Loucy (cell line): ENCODE measurements around the gene PRPSAP2.
A peak's percentile ranks its signal among the peaks of the same experiment; 100 is the strongest.

Experiments
- H2AFZ ChIP-seq: fragments of 200-600 bp; sonication (generic); 2 replicates; pipeline ENCODE4 v1.6.0; 2016; ENCODE audit warnings: antibody characterized with exemption, mild to moderate bottlenecking, low read length, moderate library complexity
- H3F3A ChIP-seq: fragments of 200-600 bp; 2 replicates; pipeline ENCODE4 v1.6.0; 2016; ENCODE audit warnings: antibody characterized with exemption, low read depth, mild to moderate bottlenecking
- H3K27me3 ChIP-seq: fragments of 200-600 bp; sonication (generic); 2 replicates; pipeline ENCODE4 v1.6.1; 2014; ENCODE audit warnings: low read length, mild to moderate bottlenecking; ENCODE audit not compliant: insufficient read depth, poor library complexity, severe bottlenecking
- H3K36me3 ChIP-seq: fragments of 200-600 bp; sonication (generic); 2 replicates; pipeline ENCODE4 v1.6.1; 2016; ENCODE audit warnings: low read length; ENCODE audit not compliant: insufficient read depth
- H3K4me1 ChIP-seq: fragments of 200-600 bp; sonication (generic); 2 replicates; pipeline ENCODE4 v1.5.1; 2014; ENCODE audit warnings: low read length, mild to moderate bottlenecking; ENCODE audit not compliant: insufficient read depth, poor library complexity, severe bottlenecking
- H3K4me2 ChIP-seq: fragments of 200-600 bp; sonication (generic); 2 replicates; pipeline ENCODE4 v1.6.0; 2014; ENCODE audit warnings: antibody characterized with exemption, low read length, low read depth, mild to moderate bottlenecking; ENCODE audit not compliant: poor library complexity, severe bottlenecking
- H3K4me3 ChIP-seq: fragments of 200-600 bp; sonication (generic); 2 replicates; pipeline ENCODE4 v1.5.1; 2014; ENCODE audit warnings: low read length, mild to moderate bottlenecking, mixed read lengths; ENCODE audit not compliant: poor library complexity, severe bottlenecking
- H3K79me2 ChIP-seq: fragments of 200-600 bp; sonication (generic); 2 replicates; pipeline ENCODE4 v1.6.1; 2014; ENCODE audit warnings: low read length; ENCODE audit not compliant: insufficient read depth
- H3K9ac ChIP-seq: fragments of 200-600 bp; sonication (generic); 2 replicates; pipeline ENCODE4 v1.6.0; 2014; ENCODE audit warnings: mild to moderate bottlenecking, low read depth, low read length, moderate library complexity; ENCODE audit not compliant: poor library complexity, severe bottlenecking
- H3K9me2 ChIP-seq: fragments of 200-600 bp; sonication (generic); replicated peaks from 2 replicates; pipeline ENCODE4 v1.6.1; 2016; ENCODE audit warnings: low read depth, low read length, mixed read lengths
- H3K9me3 ChIP-seq: fragments of 200-600 bp; sonication (generic); 2 replicates; pipeline ENCODE4 v1.6.1; 2014; ENCODE audit warnings: mild to moderate bottlenecking, antibody characterized with exemption, low read length, low read depth; ENCODE audit not compliant: insufficient read depth
- H4K20me1 ChIP-seq: fragments of 200-600 bp; sonication (generic); 2 replicates; pipeline ENCODE4 v1.6.0; 2014; ENCODE audit warnings: antibody characterized with exemption, low read length, mild to moderate bottlenecking; ENCODE audit not compliant: insufficient read depth, poor library complexity, severe bottlenecking
- CTCF ChIP-seq: fragments of 200-600 bp; sonication (generic); conservative IDR thresholded peaks from 2 replicates; pipeline ENCODE4 v1.5.1; 2014; ENCODE audit warnings: mild to moderate bottlenecking, antibody characterized with exemption, low read length
- EZH2phosphoT487 ChIP-seq: fragments of 200-600 bp; IDR thresholded peaks from 2 replicates; pipeline ENCODE4 v1.6.1; 2018; ENCODE audit warnings: antibody characterized with exemption, mild to moderate bottlenecking, moderate library complexity, borderline replicate concordance

PRPSAP2 gene

GRCh38 chr17:18858567-18859245 lies 775 bp downstream of the PRPSAP2 start:
- Histone ChIP-seq H3K4me2 (peak overlapping the region; percentile 87), H3K27me3 (no peaks in the 10 kb centered on the region), H2AFZ (peak overlapping the region; percentile 81), H3K79me2 (peaks cover 55% of the 10 kb centered on the region), H3K9ac (peak overlapping the region; percentile 93), H3K36me3 (no peaks in the 10 kb centered on the region), H3K4me1 (peaks cover 42% of the 10 kb centered on the region), H4K20me1 (peaks cover 15% of the 10 kb centered on the region), H3K9me2 (no peaks in the 10 kb centered on the region), H3K4me3 (peak overlapping the region; percentile 99), H3K9me3 (no peaks in the 10 kb centered on the region), H3F3A (0 out of 2 replicates have a peak, but pooled peaks cover 5% of the 10 kb centered on the region)
- TF ChIP-seq EZH2phosphoT487, result no peak
- no peak for TF ChIP-seq CTCF

GRCh38 chr17:18859256-18859655 lies 1.3 kb downstream of the PRPSAP2 start:
- peak overlapping the region; percentile 93 for H3K9ac ChIP-seq
- peak overlapping the region; percentile 99 for H3K4me3 ChIP-seq
- no peaks in the 10 kb centered on the region for H3K9me3 ChIP-seq

GRCh38 chr17:18860161-18860972 lies 2.4 kb downstream of the PRPSAP2 start:
- no peaks in the 10 kb centered on the region for H3K27me3 ChIP-seq
- H4K20me1 ChIP-seq, result peaks cover 15% of the 10 kb centered on the region
- H3F3A ChIP-seq, result 0 out of 2 replicates have a peak, but pooled peaks cover 5% of the 10 kb centered on the region
- no peak overlapping the region for H2AFZ ChIP-seq
- H3K9ac ChIP-seq, result peak overlapping the region; percentile 37
- no peak for TF ChIP-seq EZH2phosphoT487
- TF ChIP-seq CTCF, result no peak
- no peaks in the 10 kb centered on the region for H3K9me2 ChIP-seq
- H3K4me3 ChIP-seq, result peak overlapping the region; percentile 59
- H3K36me3 ChIP-seq, result no peaks in the 10 kb centered on the region
- H3K4me2 ChIP-seq, result peak overlapping the region; percentile 70
- H3K9me3 ChIP-seq, result no peaks in the 10 kb centered on the region
- peaks cover 38% of the 10 kb centered on the region for H3K4me1 ChIP-seq
- H3K79me2 ChIP-seq, result peaks cover 63% of the 10 kb centered on the region

More at GRCh38 chr17:18859256-18859655, 1.3 kb downstream of the PRPSAP2 start:
- peaks cover 42% of the 10 kb centered on the region for H3K4me1 ChIP-seq
- peaks cover 15% of the 10 kb centered on the region for H4K20me1 ChIP-seq
- H3K79me2 ChIP-seq, result peaks cover 57% of the 10 kb centered on the region
- 0 out of 2 replicates have a peak, but pooled peaks cover 5% of the 10 kb centered on the region for H3F3A ChIP-seq
- TF ChIP-seq CTCF (no peak), EZH2phosphoT487 (no peak)
- H3K9me2 ChIP-seq, result no peaks in the 10 kb centered on the region
- H3K36me3 ChIP-seq, result no peaks in the 10 kb centered on the region
- no peak overlapping the region for H2AFZ ChIP-seq
- H3K27me3 ChIP-seq, result no peaks in the 10 kb centered on the region
- H3K4me2 ChIP-seq, result peak overlapping the region; percentile 87
